Measurements from ENCODE around the gene SEMA7A.

SEMA7A gene

DNA sequence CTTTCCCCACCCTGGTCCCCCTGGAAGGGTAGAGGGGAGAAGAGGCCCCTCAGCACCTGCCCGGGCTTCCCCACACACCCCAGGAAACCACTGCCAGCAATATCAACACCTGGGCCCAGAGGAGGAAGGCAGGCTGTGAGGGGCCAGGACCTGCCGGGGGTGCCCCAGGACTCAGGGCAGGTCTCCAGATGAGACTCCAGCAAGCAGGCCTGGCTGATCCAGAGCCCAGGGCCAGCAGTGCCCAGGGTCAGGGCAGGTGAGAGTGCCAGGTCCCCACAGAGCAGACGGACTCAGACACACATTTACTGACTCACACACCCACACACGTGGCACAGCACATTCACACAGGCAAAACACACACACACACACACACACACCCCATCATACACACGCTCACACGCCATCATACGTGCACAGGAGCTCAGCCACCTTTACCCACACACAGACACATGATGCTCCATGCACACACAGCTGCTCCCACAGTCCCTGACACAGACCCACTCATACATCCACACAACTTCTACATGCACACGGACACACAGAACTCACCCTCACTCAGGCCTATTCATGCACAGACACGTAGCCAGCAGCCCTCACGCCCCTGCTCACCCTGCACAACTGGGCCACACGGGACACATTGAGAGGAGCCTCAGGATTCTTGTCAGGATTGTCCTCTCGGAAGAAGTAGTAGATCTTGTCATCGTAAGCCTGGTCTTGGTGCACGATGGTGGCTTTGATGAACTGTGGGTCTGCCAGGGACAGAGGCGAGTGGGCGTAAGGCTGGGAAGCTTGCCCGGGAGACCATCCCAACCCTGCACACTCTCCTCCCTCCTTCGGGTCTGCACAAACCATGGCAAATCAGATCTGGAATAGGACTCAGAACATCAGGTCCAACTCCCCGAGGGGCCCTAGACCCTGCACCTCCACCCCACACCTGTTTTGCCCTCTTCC, 17.5 kb downstream of the SEMA7A start:
- H3K4me3 Mint-ChIP-seq, result peak overlapping the region in 1 of 3 experiments; percentile 5
- no peaks in the 10 kb centered on the region for H3K9me3 Mint-ChIP-seq
- TF ChIP-seq, protein P1, sequence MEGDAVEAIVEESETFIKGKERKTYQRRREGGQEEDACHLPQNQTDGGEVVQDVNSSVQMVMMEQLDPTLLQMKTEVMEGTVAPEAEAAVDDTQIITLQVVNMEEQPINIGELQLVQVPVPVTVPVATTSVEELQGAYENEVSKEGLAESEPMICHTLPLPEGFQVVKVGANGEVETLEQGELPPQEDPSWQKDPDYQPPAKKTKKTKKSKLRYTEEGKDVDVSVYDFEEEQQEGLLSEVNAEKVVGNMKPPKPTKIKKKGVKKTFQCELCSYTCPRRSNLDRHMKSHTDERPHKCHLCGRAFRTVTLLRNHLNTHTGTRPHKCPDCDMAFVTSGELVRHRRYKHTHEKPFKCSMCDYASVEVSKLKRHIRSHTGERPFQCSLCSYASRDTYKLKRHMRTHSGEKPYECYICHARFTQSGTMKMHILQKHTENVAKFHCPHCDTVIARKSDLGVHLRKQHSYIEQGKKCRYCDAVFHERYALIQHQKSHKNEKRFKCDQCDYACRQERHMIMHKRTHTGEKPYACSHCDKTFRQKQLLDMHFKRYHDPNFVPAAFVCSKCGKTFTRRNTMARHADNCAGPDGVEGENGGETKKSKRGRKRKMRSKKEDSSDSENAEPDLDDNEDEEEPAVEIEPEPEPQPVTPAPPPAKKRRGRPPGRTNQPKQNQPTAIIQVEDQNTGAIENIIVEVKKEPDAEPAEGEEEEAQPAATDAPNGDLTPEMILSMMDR (IDR thresholded peaks at IDR 0.05; ENCODE audit: unreplicated experiment in 3 of 3), result no peak
- peaks cover 8% of the 10 kb centered on the region for H3K27me3 Mint-ChIP-seq (ENCODE audit: low read depth)
- peaks cover 14% of the 10 kb centered on the region for H3K36me3 Mint-ChIP-seq (ENCODE audit: low read depth)
- peak overlapping the region in 2 of 3 experiments; percentile 8 to 23 for H3K27ac Mint-ChIP-seq
- peaks cover 37% of the 10 kb centered on the region for H3K4me1 Mint-ChIP-seq

DNA sequence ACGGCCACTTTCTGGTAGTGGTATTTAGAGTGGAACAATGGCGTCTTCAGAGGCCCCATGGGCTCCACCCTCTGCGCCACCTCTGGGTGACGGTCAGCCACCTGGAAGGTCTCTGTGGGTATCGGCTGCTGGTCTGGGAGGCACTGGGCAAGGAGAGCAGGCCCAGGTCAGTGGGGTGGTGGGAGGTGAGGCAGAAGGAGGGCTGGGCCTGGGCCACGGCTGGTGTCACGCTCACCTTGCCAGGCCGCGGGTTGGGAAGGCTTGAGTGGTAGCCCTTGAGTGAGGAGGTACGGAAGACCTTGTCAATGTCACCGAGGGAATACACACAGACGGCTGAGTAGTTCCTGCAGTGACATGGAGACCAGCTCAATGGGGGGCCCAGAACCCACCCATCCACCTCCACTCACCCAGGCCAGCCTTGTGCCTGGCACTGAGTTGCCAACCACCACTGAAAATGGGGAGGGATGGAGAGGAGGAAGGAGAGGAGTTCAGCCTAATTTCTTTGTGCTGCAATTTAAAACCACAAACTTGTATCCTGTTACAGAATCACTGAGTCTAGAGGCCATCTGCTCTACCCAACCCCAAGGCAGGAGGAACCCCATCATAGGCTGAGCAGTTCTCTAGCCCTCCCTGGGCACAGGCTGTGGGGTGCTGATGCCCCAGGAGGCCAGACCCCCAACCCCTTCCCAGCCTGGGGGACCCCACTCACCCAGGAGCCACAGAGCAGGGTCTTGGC, 19.0 kb downstream of the SEMA7A start:
- no peak overlapping the region for H3K4me3 Mint-ChIP-seq
- no peak overlapping the region for H3K27ac Mint-ChIP-seq
- TF ChIP-seq, protein P1 (IDR thresholded peaks at IDR 0.05; ENCODE audit: unreplicated experiment in 3 of 3), result no peak
- peaks cover 3% of the 10 kb centered on the region for H3K27me3 Mint-ChIP-seq (ENCODE audit: low read depth)
- H3K36me3 Mint-ChIP-seq (ENCODE audit: low read depth), result peaks cover 14% of the 10 kb centered on the region
- no peaks in the 10 kb centered on the region for H3K9me3 Mint-ChIP-seq
- peaks cover 26% of the 10 kb centered on the region for H3K4me1 Mint-ChIP-seq

GRCh38 chr15:74414081-74414580, 19.6 kb downstream of the SEMA7A start:
- H3K4me3 Mint-ChIP-seq, result no peak overlapping the region
- H3K9me3 Mint-ChIP-seq, result no peaks in the 10 kb centered on the region
- H3K36me3 Mint-ChIP-seq (ENCODE audit: low read depth), result peaks cover 14% of the 10 kb centered on the region
- TF ChIP-seq, protein P1 (IDR thresholded peaks at IDR 0.05; ENCODE audit: unreplicated experiment in 3 of 3), result no peak
- peaks cover 3% of the 10 kb centered on the region for H3K27me3 Mint-ChIP-seq (ENCODE audit: low read depth)
- H3K27ac Mint-ChIP-seq, result no peak overlapping the region
- H3K4me1 Mint-ChIP-seq, result peaks cover 25% of the 10 kb centered on the region

DNA sequence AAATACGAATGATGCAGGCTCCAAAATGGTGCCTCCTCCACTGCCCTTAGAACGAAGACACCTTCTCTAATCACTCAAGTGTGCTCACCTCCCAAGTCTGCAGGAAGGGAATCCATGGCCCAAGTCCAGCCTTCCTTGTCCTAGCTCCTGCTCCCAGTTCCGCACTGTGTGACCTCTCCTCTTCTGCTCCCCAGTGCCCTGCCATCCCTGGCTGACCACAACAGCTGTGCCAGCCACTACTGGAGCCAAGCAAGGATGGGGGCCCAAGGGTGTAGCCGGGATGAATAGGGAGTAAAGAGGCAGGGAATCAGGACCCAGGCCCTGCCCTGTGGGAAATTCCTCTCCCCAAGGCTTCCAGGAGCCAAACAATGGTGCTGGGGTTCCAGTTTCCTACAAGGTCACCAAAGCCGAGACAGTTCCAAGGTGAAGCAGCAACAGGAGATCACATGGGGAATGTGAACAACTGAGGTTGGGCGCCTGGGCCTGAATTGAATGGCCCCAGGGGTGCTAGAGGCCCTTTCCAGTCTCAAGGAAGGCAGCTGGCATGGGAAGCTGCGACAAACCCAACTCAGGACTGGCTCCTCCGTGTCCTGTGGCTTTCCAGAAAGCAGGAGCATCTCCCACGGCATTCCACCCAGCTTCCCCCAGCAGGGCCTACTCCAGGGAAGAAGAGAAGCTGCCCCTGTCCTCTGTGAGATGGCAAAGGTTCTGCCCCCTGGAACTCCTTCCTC, 20.2 kb downstream of the SEMA7A start:
- peaks cover 3% of the 10 kb centered on the region for H3K27me3 Mint-ChIP-seq (ENCODE audit: low read depth)
- H3K36me3 Mint-ChIP-seq (ENCODE audit: low read depth), result peaks cover 14% of the 10 kb centered on the region
- peaks cover 24% of the 10 kb centered on the region for H3K4me1 Mint-ChIP-seq
- TF ChIP-seq, protein P1 (IDR thresholded peaks at IDR 0.05; ENCODE audit: unreplicated experiment in 3 of 3), result no peak
- H3K9me3 Mint-ChIP-seq, result no peaks in the 10 kb centered on the region
- no peak overlapping the region for H3K4me3 Mint-ChIP-seq
- peak overlapping the region; percentile 6 to 46 (median 19) for H3K27ac Mint-ChIP-seq

- Mint-ChIP-seq H3K27me3 (ENCODE audit: low read depth) (peaks cover 3% of the 10 kb centered on the region), H3K9me3 (no peaks in the 10 kb centered on the region), H3K4me3 (no peak overlapping the region), H3K36me3 (ENCODE audit: low read depth) (peaks cover 14% of the 10 kb centered on the region), H3K27ac (peak overlapping the region in 1 of 3 experiments; percentile 46), H3K4me1 (peaks cover 33% of the 10 kb centered on the region)
- TF ChIP-seq, protein P1 (IDR thresholded peaks at IDR 0.05; ENCODE audit: unreplicated experiment in 3 of 3), result no peak
Observed at GRCh38 chr15:74412159-74412558, 21.6 kb downstream of the SEMA7A start.

Measured in nephron (organoid).